Caco-2 (cell line): ENCODE data around the gene SCN8A. TPM values are rescaled to one million over a fixed set of nuclear protein-coding genes. Genes with fewer than 3 reads are reported as not detected.

ENCODE experiments used
- BruUV-seq: library from RNA; stranded (reverse); fragments of 400-500 nt; replicated peaks from 2 replicates; lab custom pipeline; 2021; lab: Mats Ljungman, UMichigan
- CTCF ChIA-PET: fragments of 300-600 bp; sonication (Branson Sonifier 250); formaldehyde crosslinking; loops from one replicate; lab custom pipeline; 2022; ENCODE audit warnings: antibody characterized with exemption; lab: Charles Lee
- POLR2A ChIA-PET: fragments of 300-600 bp; sonication (Branson Sonifier 250); formaldehyde crosslinking; loops from one replicate; lab custom pipeline; 2022; ENCODE audit warnings: antibody characterized with exemption; lab: Charles Lee
- DNase-seq, 2 experiments: peaks; one replicate each; pipeline versions ENCODE4 v3.0.0 to v3.0.0-alpha.2; 2020 to 2022
- H3K27me3 ChIP-seq: replicated peaks from 2 replicates; pipeline ENCODE4 v1.6.0; 2011; ENCODE audit warnings: low read length; ENCODE audit not compliant: control insufficient read depth, insufficient read depth
- H3K36me3 ChIP-seq: 2 replicates; pipeline ENCODE4 v1.5.1; 2011; ENCODE audit warnings: low read length; ENCODE audit not compliant: control insufficient read depth, insufficient read depth
- H3K4me1 ChIP-seq: fragments of 250-450 bp; sonication (Bioruptor Pico); 2 replicates; pipeline ENCODE4 v1.5.1; 2020; ENCODE audit warnings: mild to moderate bottlenecking
- H3K4me3 ChIP-seq: 2 replicates; pipeline ENCODE4 v1.5.1; 2011; ENCODE audit warnings: low read depth, mild to moderate bottlenecking, control low read depth, low read length
- H3K9me3 ChIP-seq: fragments of 250-450 bp; sonication (Bioruptor Pico); 2 replicates; pipeline ENCODE4 v1.5.1; 2020; ENCODE audit warnings: mild to moderate bottlenecking, moderate library complexity
- H3K27ac Mint-ChIP-seq: one replicate; pipeline ENCODE4 v1.8.0; 2022; ENCODE audit warnings: mixed read lengths; ENCODE audit not compliant: unreplicated experiment
- H3K27me3 Mint-ChIP-seq: one replicate; pipeline ENCODE4 v1.8.0; 2022; ENCODE audit warnings: mixed read lengths; ENCODE audit not compliant: insufficient read depth, unreplicated experiment
- H3K36me3 Mint-ChIP-seq: one replicate; pipeline ENCODE4 v1.8.0; 2022; ENCODE audit warnings: mild to moderate bottlenecking, mixed read lengths; ENCODE audit not compliant: insufficient read depth, unreplicated experiment
- H3K4me1 Mint-ChIP-seq: one replicate; pipeline ENCODE4 v1.8.0; 2022; ENCODE audit warnings: low read depth, mixed read lengths; ENCODE audit not compliant: unreplicated experiment
- H3K4me3 Mint-ChIP-seq: one replicate; pipeline ENCODE4 v1.8.0; 2022; ENCODE audit warnings: mild to moderate bottlenecking, moderate library complexity, mixed read lengths; ENCODE audit not compliant: unreplicated experiment
- H3K9me3 Mint-ChIP-seq: one replicate; pipeline ENCODE4 v1.8.0; 2022; ENCODE audit warnings: mixed read lengths; ENCODE audit not compliant: unreplicated experiment
- CTCF ChIP-seq, 2 experiments: fragments of 200-600 bp in 1 of 2; IDR thresholded peaks; 1 replicate in 1 of 2; 2 replicates in 1 of 2; pipeline versions ENCODE4 v1.5.1 to v1.8.0; 2011 to 2022; ENCODE audit warnings: antibody characterized with exemption in 1 of 2, control low read depth in 1 of 2, inconsistent platforms in 1 of 2, low read depth in 1 of 2, low read length in 1 of 2, mild to moderate bottlenecking in 1 of 2, moderate library complexity in 1 of 2; ENCODE audit not compliant: insufficient read depth in 1 of 2, severe bottlenecking in 1 of 2, unreplicated experiment in 1 of 2
- intact Hi-C: fragments of 100-400 bp; cut with micrococcal nuclease; formaldehyde crosslinking; loops from one replicate; pipeline ENCODE4 v1.10.0; 2022; ENCODE audit not compliant: unreplicated experiment
- total RNA-seq: library from RNA; stranded (reverse); gene quantifications from 2 replicates; pipeline ENCODE4 v1.2.3, GENCODE V29; 2022

SCN8A gene
- total RNA-seq, 1 experiment from 2014 or later: 16.5 TPM

GRCh38 chr12:51700887-51701286, 109.9 kb downstream of the SCN8A start:
- ChIA-PET POLR2A (no interaction called here), CTCF (no interaction called here)
- Mint-ChIP-seq H3K27ac (no peak overlapping the region), H3K4me3 (no peak overlapping the region), H3K9me3 (no peaks in the 10 kb centered on the region), H3K4me1 (peaks cover 7% of the 10 kb centered on the region), H3K27me3 (no peaks in the 10 kb centered on the region), H3K36me3 (no peaks in the 10 kb centered on the region)
- no TSS peak for BruUV-seq
- Histone ChIP-seq H3K36me3 (no peaks in the 10 kb centered on the region; the same call in 1 of the 2 replicates), H3K4me1 (0 out of 2 replicates have a peak, but pooled peaks cover 2% of the 10 kb centered on the region), H3K27me3 (no peaks in the 10 kb centered on the region), H3K9me3 (no peaks in the 10 kb centered on the region), H3K4me3 (no peak overlapping the region)
- no peak for TF ChIP-seq CTCF (IDR thresholded peaks at IDR 0.05; ENCODE audit: insufficient read depth in 1 of 2, low read depth in 1 of 2, low read length in 1 of 2, severe bottlenecking in 1 of 2, unreplicated experiment in 1 of 2)
- intact Hi-C loops: no loop called here
- DNase-seq: no peak

GRCh38 chr12:51702587-51702986, 111.6 kb downstream of the SCN8A start:
- Histone ChIP-seq H3K4me1 (no peaks in the 10 kb centered on the region), H3K36me3 (no peaks in the 10 kb centered on the region; the same call in 1 of the 2 replicates), H3K27me3 (no peaks in the 10 kb centered on the region), H3K4me3 (no peak overlapping the region), H3K9me3 (no peaks in the 10 kb centered on the region)
- BruUV-seq: no TSS peak
- POLR2A ChIA-PET: no interaction called here
- DNase-seq: no peak
- Mint-ChIP-seq H3K27me3 (no peaks in the 10 kb centered on the region), H3K27ac (no peak overlapping the region), H3K4me3 (no peak overlapping the region), H3K4me1 (peaks cover 7% of the 10 kb centered on the region), H3K36me3 (no peaks in the 10 kb centered on the region), H3K9me3 (no peaks in the 10 kb centered on the region)
- intact Hi-C loops: no loop called here
- CTCF ChIA-PET: no interaction called here
- no peak for TF ChIP-seq CTCF (IDR thresholded peaks at IDR 0.05; ENCODE audit: insufficient read depth in 1 of 2, low read depth in 1 of 2, low read length in 1 of 2, severe bottlenecking in 1 of 2, unreplicated experiment in 1 of 2)

- intact Hi-C loops: no loop called here
- no TSS peak for BruUV-seq
These were observed 114.4 kb downstream of the SCN8A start for GRCh38 chr12:51705450-51705849.

More at GRCh38 chr12:51705450-51705849, 114.4 kb downstream of the SCN8A start:
- no peaks in the 10 kb centered on the region for H3K27me3 ChIP-seq
- H3K36me3 ChIP-seq: no peaks in the 10 kb centered on the region; the same call in 1 of the 2 replicates
- H3K27me3 Mint-ChIP-seq: no peaks in the 10 kb centered on the region
- H3K4me3 Mint-ChIP-seq: no peak overlapping the region
- H3K4me3 ChIP-seq: no peak overlapping the region
- no peaks in the 10 kb centered on the region for H3K36me3 Mint-ChIP-seq
- ChIA-PET POLR2A (no interaction called here), CTCF (no interaction called here)
- no peaks in the 10 kb centered on the region for H3K9me3 ChIP-seq
- H3K27ac Mint-ChIP-seq: no peak overlapping the region
- H3K4me1 ChIP-seq: no peaks in the 10 kb centered on the region
- no peak for DNase-seq
- H3K9me3 Mint-ChIP-seq: no peaks in the 10 kb centered on the region
- no peaks in the 10 kb centered on the region for H3K4me1 Mint-ChIP-seq
- TF ChIP-seq CTCF (IDR thresholded peaks at IDR 0.05; ENCODE audit: insufficient read depth in 1 of 2, low read depth in 1 of 2, low read length in 1 of 2, severe bottlenecking in 1 of 2, unreplicated experiment in 1 of 2): no peak
